Neural progenitor cell (in vitro differentiated cells): Measurements from ENCODE around the gene KCNJ10. TPM values are rescaled to one million over a fixed set of nuclear protein-coding genes. Genes with fewer than 3 reads are reported as not detected.

Experiments used
- DNase-seq: peaks from one replicate; pipeline ENCODE4 v3.0.0-alpha.2; 2016; ENCODE audit warnings: low spot score
- H2AFZ ChIP-seq: fragments of 200-600 bp; sonication (generic); replicated peaks from 2 replicates; pipeline ENCODE4 v1.6.1; 2016; ENCODE audit warnings: antibody characterized with exemption
- H3F3A ChIP-seq: fragments of 200-600 bp; sonication (generic); 2 replicates; pipeline ENCODE4 v1.6.1; 2016; ENCODE audit warnings: antibody characterized with exemption, low read depth
- H3K27ac ChIP-seq: fragments of 200-600 bp; sonication (generic); 2 replicates; pipeline ENCODE4 v1.5.1; 2016; ENCODE audit warnings: mild to moderate bottlenecking
- H3K27me3 ChIP-seq: fragments of 200-600 bp; sonication (generic); 2 replicates; pipeline ENCODE4 v1.6.1; 2016; ENCODE audit warnings: mild to moderate bottlenecking, moderate library complexity
- H3K36me3 ChIP-seq: fragments of 200-600 bp; sonication (generic); 2 replicates; pipeline ENCODE4 v1.5.1; 2016
- H3K4me1 ChIP-seq: fragments of 200-600 bp; sonication (generic); 2 replicates; pipeline ENCODE4 v1.6.1; 2016; ENCODE audit warnings: mixed run types
- H3K4me2 ChIP-seq: fragments of 200-600 bp; sonication (generic); 2 replicates; pipeline ENCODE4 v1.6.1; 2016
- H3K4me3 ChIP-seq: fragments of 200-600 bp; sonication (generic); 2 replicates; pipeline ENCODE4 v1.5.1; 2016
- H3K79me2 ChIP-seq: fragments of 200-600 bp; sonication (generic); 2 replicates; pipeline ENCODE4 v1.6.1; 2016; ENCODE audit warnings: low read depth
- H3K9ac ChIP-seq: fragments of 200-600 bp; sonication (generic); 2 replicates; pipeline ENCODE4 v1.6.1; 2016
- H3K9me3 ChIP-seq: fragments of 200-600 bp; sonication (generic); 2 replicates; pipeline ENCODE4 v1.5.1; 2016; ENCODE audit warnings: low read depth
- H4K20me1 ChIP-seq: fragments of 200-600 bp; sonication (generic); 2 replicates; pipeline ENCODE4 v1.6.1; 2016; ENCODE audit warnings: low read depth
- H3K27ac Mint-ChIP-seq: 3 replicates; pipeline ENCODE4 v1.8.0; 2021; ENCODE audit warnings: mixed read lengths
- H3K27me3 Mint-ChIP-seq: 2 replicates; pipeline ENCODE4 v1.8.0; 2022; ENCODE audit warnings: low read depth, mild to moderate bottlenecking, inconsistent platforms, moderate library complexity, mixed read lengths; ENCODE audit not compliant: insufficient read depth
- H3K36me3 Mint-ChIP-seq: 3 replicates; pipeline ENCODE4 v1.8.0; 2021; ENCODE audit warnings: mixed read lengths
- H3K4me1 Mint-ChIP-seq: 3 replicates; pipeline ENCODE4 v1.8.0; 2021; ENCODE audit warnings: mixed read lengths
- H3K4me3 Mint-ChIP-seq: 3 replicates; pipeline ENCODE4 v1.8.0; 2021; ENCODE audit warnings: mild to moderate bottlenecking, moderate library complexity, mixed read lengths
- H3K9me3 Mint-ChIP-seq: 3 replicates; pipeline ENCODE4 v1.8.0; 2020; ENCODE audit warnings: mixed read lengths
- CTCF ChIP-seq: fragments of 200-600 bp; sonication (generic); IDR thresholded peaks from 2 replicates; pipeline ENCODE4 v1.5.1; 2017; ENCODE audit warnings: antibody characterized with exemption, mild to moderate bottlenecking
- EZH2 ChIP-seq: fragments of 200-600 bp; sonication (generic); IDR thresholded peaks from 2 replicates; pipeline ENCODE4 v1.6.1; 2017; ENCODE audit warnings: antibody characterized with exemption, mild to moderate bottlenecking, moderate library complexity
- EZH2phosphoT487 ChIP-seq: fragments of 200-600 bp; sonication (generic); IDR thresholded peaks from 2 replicates; pipeline ENCODE4 v1.6.1; 2017; ENCODE audit warnings: antibody characterized with exemption
- total RNA-seq: library from RNA; depleted of rRNA; stranded (reverse); fragments of >200 nt; gene quantifications from 2 replicates; pipeline ENCODE4 v1.2.3, GENCODE V29; 2015; ENCODE audit warnings: low replicate concordance

KCNJ10 gene
- total RNA-seq, 1 donor from 2014 or later, result not detected

GRCh38 chr1:160018900-160019299 lies 51.1 kb downstream of the KCNJ10 start:
- Histone ChIP-seq H2AFZ (no peak overlapping the region), H3K4me2 (no peak overlapping the region)
- H3K4me3 Mint-ChIP-seq, result no peak overlapping the region

GRCh38 chr1:160018347-160018746 lies 51.6 kb downstream of the KCNJ10 start:
- no peak for TF ChIP-seq EZH2phosphoT487
- no peak for TF ChIP-seq EZH2
- no peak for TF ChIP-seq CTCF
- Histone ChIP-seq H3K4me2 (no peak overlapping the region), H3K27me3 (peaks cover 4% of the 10 kb centered on the region), H3K9ac (no peak overlapping the region), H3K79me2 (no peaks in the 10 kb centered on the region), H3K27ac (no peak overlapping the region), H3K36me3 (no peaks in the 10 kb centered on the region), H2AFZ (no peak overlapping the region), H3K9me3 (no peaks in the 10 kb centered on the region), H3K4me3 (no peak overlapping the region), H4K20me1 (no peaks in the 10 kb centered on the region), H3F3A (no peaks in the 10 kb centered on the region), H3K4me1 (no peaks in the 10 kb centered on the region)
- Mint-ChIP-seq H3K27me3 (peaks cover 3% of the 10 kb centered on the region), H3K27ac (no peak overlapping the region), H3K4me3 (no peak overlapping the region), H3K9me3 (no peaks in the 10 kb centered on the region), H3K4me1 (peaks cover 7% of the 10 kb centered on the region), H3K36me3 (no peaks in the 10 kb centered on the region)
- DNase-seq, result no peak

More at GRCh38 chr1:160018900-160019299, 51.1 kb downstream of the KCNJ10 start:
- Mint-ChIP-seq H3K36me3 (no peaks in the 10 kb centered on the region), H3K9me3 (no peaks in the 10 kb centered on the region), H3K4me1 (peaks cover 13% of the 10 kb centered on the region), H3K27ac (no peak overlapping the region), H3K27me3 (peaks cover 3% of the 10 kb centered on the region)
- TF ChIP-seq EZH2 (no peak), EZH2phosphoT487 (no peak)
- Histone ChIP-seq H3K4me1 (no peaks in the 10 kb centered on the region), H3K4me3 (no peak overlapping the region), H3K79me2 (no peaks in the 10 kb centered on the region), H3F3A (no peaks in the 10 kb centered on the region), H3K36me3 (no peaks in the 10 kb centered on the region), H3K9ac (no peak overlapping the region), H3K27ac (no peak overlapping the region), H3K27me3 (no peaks in the 10 kb centered on the region), H3K9me3 (no peaks in the 10 kb centered on the region), H4K20me1 (no peaks in the 10 kb centered on the region)
- DNase-seq, result no peak

- TF ChIP-seq EZH2phosphoT487 (no peak), CTCF (no peak), EZH2 (no peak)
- Mint-ChIP-seq H3K4me1 (peaks cover 5% of the 10 kb centered on the region), H3K36me3 (no peaks in the 10 kb centered on the region), H3K4me3 (no peak overlapping the region), H3K9me3 (no peaks in the 10 kb centered on the region), H3K27ac (no peak overlapping the region), H3K27me3 (peaks cover 3% of the 10 kb centered on the region)
- no peak overlapping the region for H3K4me3 ChIP-seq
- H2AFZ ChIP-seq, result no peak overlapping the region
- H3K4me1 ChIP-seq, result no peaks in the 10 kb centered on the region
- H3K79me2 ChIP-seq, result no peaks in the 10 kb centered on the region
- H4K20me1 ChIP-seq, result no peaks in the 10 kb centered on the region
- H3K4me2 ChIP-seq, result no peak overlapping the region
- peaks cover 12% of the 10 kb centered on the region for H3K27me3 ChIP-seq
- no peak for DNase-seq
- no peaks in the 10 kb centered on the region for H3K9me3 ChIP-seq
- H3K36me3 ChIP-seq, result no peaks in the 10 kb centered on the region
- H3K9ac ChIP-seq, result no peak overlapping the region
- H3F3A ChIP-seq, result no peaks in the 10 kb centered on the region
- H3K27ac ChIP-seq, result no peak overlapping the region
Measured at GRCh38 chr1:160017592-160017991, 52.4 kb downstream of the KCNJ10 start.

GRCh38 chr1:160011781-160012180 lies 58.2 kb downstream of the KCNJ10 start:
- H3K27ac Mint-ChIP-seq, result no peak overlapping the region
- Histone ChIP-seq H3K4me2 (no peak overlapping the region), H3K27ac (no peak overlapping the region), H3K27me3 (peaks cover 47% of the 10 kb centered on the region), H3K4me3 (no peak overlapping the region), H4K20me1 (no peaks in the 10 kb centered on the region), H3K36me3 (no peaks in the 10 kb centered on the region), H3K79me2 (no peaks in the 10 kb centered on the region), H3F3A (peaks cover 6% of the 10 kb centered on the region), H3K9me3 (no peaks in the 10 kb centered on the region), H3K4me1 (no peaks in the 10 kb centered on the region), H2AFZ (no peak overlapping the region), H3K9ac (no peak overlapping the region)
- H3K4me1 Mint-ChIP-seq, result no peaks in the 10 kb centered on the region
- DNase-seq, result no peak
- H3K27me3 Mint-ChIP-seq, result no peaks in the 10 kb centered on the region
- no peaks in the 10 kb centered on the region for H3K36me3 Mint-ChIP-seq
- TF ChIP-seq EZH2phosphoT487, result no peak
- no peaks in the 10 kb centered on the region for H3K9me3 Mint-ChIP-seq
- H3K4me3 Mint-ChIP-seq, result no peak overlapping the region
